Metanephros (tissue), 2 donors: ENCODE data around the gene SCAPER. TPM values are rescaled to one million over a fixed set of nuclear protein-coding genes. Genes with fewer than 3 reads are reported as not detected.

Experiments
- small RNA-seq: library from RNA; depleted of rRNA; stranded (forward); fragments of <200 nt; gene quantifications from one replicate; pipeline ENCODE3, GENCODE V24; 2014; ENCODE audit warnings: low replicate concordance
- total RNA-seq: library from RNA; depleted of rRNA; stranded (reverse); fragments of >200 nt; gene quantifications from one replicate; pipeline ENCODE4 v1.2.3, GENCODE V29; 2014

SCAPER gene, protein sequence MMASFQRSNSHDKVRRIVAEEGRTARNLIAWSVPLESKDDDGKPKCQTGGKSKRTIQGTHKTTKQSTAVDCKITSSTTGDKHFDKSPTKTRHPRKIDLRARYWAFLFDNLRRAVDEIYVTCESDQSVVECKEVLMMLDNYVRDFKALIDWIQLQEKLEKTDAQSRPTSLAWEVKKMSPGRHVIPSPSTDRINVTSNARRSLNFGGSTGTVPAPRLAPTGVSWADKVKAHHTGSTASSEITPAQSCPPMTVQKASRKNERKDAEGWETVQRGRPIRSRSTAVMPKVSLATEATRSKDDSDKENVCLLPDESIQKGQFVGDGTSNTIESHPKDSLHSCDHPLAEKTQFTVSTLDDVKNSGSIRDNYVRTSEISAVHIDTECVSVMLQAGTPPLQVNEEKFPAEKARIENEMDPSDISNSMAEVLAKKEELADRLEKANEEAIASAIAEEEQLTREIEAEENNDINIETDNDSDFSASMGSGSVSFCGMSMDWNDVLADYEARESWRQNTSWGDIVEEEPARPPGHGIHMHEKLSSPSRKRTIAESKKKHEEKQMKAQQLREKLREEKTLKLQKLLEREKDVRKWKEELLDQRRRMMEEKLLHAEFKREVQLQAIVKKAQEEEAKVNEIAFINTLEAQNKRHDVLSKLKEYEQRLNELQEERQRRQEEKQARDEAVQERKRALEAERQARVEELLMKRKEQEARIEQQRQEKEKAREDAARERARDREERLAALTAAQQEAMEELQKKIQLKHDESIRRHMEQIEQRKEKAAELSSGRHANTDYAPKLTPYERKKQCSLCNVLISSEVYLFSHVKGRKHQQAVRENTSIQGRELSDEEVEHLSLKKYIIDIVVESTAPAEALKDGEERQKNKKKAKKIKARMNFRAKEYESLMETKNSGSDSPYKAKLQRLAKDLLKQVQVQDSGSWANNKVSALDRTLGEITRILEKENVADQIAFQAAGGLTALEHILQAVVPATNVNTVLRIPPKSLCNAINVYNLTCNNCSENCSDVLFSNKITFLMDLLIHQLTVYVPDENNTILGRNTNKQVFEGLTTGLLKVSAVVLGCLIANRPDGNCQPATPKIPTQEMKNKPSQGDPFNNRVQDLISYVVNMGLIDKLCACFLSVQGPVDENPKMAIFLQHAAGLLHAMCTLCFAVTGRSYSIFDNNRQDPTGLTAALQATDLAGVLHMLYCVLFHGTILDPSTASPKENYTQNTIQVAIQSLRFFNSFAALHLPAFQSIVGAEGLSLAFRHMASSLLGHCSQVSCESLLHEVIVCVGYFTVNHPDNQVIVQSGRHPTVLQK (N-terminal part only)
- 58.7 TPM for total RNA-seq

DNA sequence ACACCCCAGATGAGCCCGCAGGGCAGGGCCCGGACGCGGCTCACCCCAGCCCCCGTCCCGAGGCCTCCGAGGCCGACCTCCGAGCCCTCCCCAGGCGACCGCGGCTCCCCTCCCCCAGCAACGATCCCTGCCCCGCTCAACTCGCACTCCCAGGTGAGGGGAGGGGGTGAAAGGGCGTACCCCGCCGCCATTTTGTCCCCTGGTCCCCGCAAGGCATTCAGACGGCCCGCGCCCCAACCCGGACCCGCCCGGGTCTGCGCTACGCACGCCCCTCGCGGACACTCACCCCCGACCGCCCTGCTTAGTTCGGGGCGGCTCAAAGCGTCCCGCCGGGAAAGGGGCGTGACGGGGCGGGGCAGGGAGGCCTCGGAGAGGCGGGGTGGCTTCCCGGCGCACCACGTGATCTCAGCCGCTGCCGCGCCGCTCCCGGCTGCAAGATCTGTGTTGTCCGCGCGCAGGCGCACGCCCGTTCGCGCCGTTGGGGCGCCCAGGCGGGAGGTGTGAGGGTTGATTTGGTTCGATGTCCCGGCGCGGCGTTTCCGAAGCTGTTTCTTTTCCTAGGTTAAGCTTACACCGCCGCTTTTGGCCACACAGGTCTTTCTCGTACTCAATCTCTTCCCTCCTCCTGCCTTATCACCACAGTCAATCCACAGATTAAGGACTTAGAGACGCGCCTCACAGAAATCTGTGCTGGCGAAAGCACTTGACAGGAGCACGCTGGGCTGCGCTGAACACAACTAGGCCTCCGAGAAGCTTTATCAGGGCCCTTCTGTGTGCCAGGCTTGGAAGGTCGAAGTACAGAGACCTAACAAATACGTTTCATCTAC is at the start of gene SCAPER:
TSS of gene SCAPER (minus strand) at position 328 of the 827 bp plus-strand sequence. CDS start 21,523 bp downstream, outside the sequence.

DNA sequence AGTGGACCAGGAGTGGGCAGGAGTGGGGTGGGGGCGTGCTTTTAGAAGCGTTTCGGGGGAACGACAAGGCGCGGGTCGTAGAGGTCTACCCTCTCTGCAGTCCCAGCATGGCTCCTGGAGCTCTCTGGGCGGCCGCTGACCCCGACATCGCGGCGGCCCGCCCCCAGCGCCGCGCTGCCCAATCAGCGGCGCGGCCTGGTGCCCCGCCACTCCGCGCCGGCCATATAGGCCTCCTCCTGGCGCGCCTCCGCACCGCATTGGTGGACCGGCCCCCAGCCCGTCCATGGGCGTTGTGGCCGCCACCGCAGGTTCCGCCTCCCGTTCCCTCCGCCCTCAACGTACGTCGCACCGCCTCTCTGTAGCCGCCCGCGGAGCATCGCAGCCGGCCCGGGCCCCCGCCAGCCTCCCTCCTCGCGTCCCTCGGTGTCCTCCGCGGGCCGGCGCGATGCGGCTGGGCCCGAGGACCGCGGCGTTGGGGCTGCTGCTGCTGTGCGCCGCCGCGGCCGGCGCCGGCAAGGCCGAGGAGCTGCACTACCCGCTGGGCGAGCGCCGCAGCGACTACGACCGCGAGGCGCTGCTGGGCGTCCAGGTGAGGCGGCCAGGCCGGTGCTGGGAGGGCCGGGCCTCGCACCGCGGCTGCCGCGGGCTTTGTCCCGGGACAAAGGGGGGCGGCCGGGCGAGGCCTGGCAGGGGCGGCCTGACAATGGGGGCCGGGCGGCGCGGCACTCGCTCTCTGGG is 26.4 kb upstream of the SCAPER start, which contains the start of gene RCN2:
TSS of gene RCN2 (plus strand) at position 353 of the 738 bp plus-strand sequence. CDS start at position 446, 93 bp downstream.

DNA sequence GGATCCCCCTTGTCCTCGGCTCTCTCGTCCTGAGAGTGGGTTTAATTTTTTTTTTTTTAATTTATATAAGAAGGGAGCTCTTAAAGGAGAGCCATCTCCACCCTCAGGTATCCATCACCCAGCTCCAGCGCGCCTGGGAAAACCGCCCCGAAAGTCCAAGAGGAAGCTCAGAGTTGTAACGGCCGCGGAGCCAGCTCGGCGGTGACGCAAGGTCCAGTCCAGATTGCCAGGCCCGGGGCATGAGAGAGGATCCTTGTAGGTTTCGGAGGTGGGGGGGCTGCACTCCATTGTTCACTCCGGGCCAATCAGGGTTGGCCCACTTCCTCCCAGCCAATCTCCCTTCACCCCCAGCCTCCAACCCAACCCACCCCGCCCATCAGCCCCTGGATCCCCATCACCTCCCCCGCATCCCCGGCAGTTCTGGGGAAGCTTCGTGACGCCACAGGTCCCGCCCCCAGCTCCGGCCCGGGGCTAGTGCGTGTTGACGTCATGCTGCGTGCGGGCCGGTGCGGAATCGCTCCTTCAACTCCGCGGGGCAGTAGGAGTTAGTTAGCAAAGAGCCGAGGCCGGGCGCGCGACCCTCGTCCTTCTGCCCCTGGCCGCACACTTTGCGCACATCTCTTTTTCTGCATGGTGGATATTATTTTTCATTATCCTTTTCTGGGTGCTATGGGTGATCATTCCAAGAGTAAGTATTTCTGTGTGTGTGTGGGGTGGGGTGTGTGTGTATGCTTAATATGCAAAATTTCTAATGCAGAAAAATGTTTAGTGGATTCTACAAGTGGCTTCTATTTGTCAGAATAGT is 568.7 kb downstream of the SCAPER start, which contains the start of gene ISL2:
TSS of gene ISL2 (plus strand) at position 520 of the 805 bp plus-strand sequence. CDS start at position 631, 111 bp downstream.

DNA sequence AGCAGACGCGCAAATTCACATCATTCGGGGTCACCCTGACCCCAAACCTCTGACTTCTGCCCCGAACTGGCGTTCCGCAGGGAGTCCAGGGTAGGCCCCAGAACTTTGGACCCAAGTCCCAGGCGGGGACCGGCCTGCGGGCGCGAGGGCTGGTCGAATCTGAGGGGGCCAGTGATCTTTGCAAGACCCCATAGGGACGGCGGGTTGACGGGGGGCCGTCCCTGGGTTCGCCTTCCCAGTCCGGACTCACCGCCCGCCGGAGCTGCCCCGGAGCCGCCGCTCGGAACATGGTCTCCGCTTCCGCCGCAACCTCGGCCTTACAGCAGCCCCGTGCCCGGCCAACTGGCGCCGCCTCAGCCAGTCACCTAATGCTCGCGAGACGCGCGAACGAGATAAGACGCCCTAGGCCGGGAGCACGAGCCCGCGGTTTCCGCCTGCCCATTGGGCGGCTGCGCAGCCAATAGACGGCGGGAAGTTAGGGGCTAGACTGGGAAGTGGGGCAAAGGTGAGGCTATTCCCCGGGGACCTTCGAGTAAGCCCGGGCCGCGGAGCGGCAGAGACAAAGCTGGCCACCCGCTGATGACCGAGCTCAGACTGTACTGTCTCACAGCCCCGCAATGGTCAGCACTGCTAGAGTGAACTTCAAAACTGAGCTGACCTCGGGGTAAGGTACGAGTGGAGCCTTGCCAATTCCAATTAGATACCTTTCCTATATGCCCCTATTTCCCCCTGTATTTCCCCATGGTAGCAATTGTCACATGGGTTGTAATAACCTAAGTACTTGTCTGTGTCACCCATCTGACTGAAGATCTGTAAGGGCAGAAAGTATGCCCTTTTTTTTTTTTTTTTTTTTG is 593.8 kb downstream of the SCAPER start, which contains the start of gene ETFA:
TSS of gene ETFA (minus strand) at position 370 of the 854 bp plus-strand sequence. CDS start at position 289, 81 bp downstream.

Small RNA genes within 50 kb of the gene (small RNA-seq; reads per million reads assigned to genes)
- not detected for gene AC090751.1
- not detected for gene MIR3713

Other genes starting within 250 kb of the SCAPER start
- 95.2 TPM for gene RCN2, start 26.4 kb upstream of the SCAPER start, total RNA-seq
- 14.6 TPM for gene PSTPIP1, start 89.8 kb upstream of the SCAPER start, total RNA-seq
- 430 TPM for gene TSPAN3, start 165.8 kb upstream of the SCAPER start, total RNA-seq